ENCODE data around the gene ZMYM3. TPM values are rescaled to one million over a fixed set of nuclear protein-coding genes. Genes with fewer than 3 reads are reported as not detected.

ZMYM3 gene
- total RNA-seq, 1 experiment from 2014 or later, result 32.9 TPM

DNA sequence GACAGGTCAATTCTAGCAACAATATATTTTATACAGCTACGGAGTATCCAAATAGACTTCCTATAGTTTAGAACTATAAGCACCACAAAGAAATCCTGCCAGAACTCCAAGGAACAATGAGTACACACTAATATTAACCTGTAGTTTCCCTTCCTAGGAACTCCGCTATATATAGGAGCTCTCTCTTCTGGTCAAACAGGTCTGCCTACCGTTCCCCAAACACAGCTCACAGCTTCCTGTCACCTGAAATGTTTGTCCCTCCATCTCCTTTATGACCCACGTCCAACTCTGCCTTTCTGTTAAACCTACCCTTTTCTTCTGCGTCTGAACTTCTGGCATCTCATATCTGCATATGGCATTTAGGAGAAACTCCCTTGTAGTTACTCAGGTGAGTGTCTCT, 41.4 kb downstream of the ZMYM3 start:
- no peaks in the 10 kb centered on the region for H3K79me2 ChIP-seq (ENCODE audit: insufficient read depth, low read length)
- H3K4me3 ChIP-seq (replicated peaks in 1 of 2; ENCODE audit: low read depth in 1 of 2, low read length in 2 of 2), result no peak overlapping the region
- H4K20me1 ChIP-seq (ENCODE audit: insufficient read depth), result no peaks in the 10 kb centered on the region
- no peak for DNase-seq (ENCODE audit: low read depth, low spot score)
- ChIA-PET RAD21 (ENCODE audit: low non-redundant PET in 1 of 2, low total read pairs in 2 of 2, uncharacterized antibody in 2 of 2, unreplicated experiment in 2 of 2) (no interaction called here), POLR2A (no interaction called here), CTCF (no interaction called here)
- H3K9me2 ChIP-seq (ENCODE audit: insufficient read depth), result no peaks in the 10 kb centered on the region
- H2AFZ ChIP-seq (ENCODE audit: low read depth, low read length, poor library complexity, severe bottlenecking), result no peak overlapping the region
- no peaks in the 10 kb centered on the region for H3K36me3 ChIP-seq (ENCODE audit: control insufficient read depth in 1 of 2, insufficient read depth in 2 of 2, low read length in 2 of 2)
- ATAC-seq, result no peak
- no peak for TF ChIP-seq SRF (IDR thresholded peaks at IDR 0.05; ENCODE audit: low read depth)
- TF ChIP-seq POLR2A (IDR thresholded peaks at IDR 0.05; ENCODE audit: borderline replicate concordance, extremely low read depth, insufficient read depth, insufficient read length), result no peak
- no peak for TF ChIP-seq JUND (IDR thresholded peaks at IDR 0.05)
- no peak for TF ChIP-seq CEBPB (IDR thresholded peaks at IDR 0.05; ENCODE audit: low read depth)
- no peak for TF ChIP-seq TCF7L2 (IDR thresholded peaks at IDR 0.05; ENCODE audit: borderline replicate concordance, extremely low read depth, insufficient read depth, insufficient read length)
- TF ChIP-seq EZH2 (IDR thresholded peaks at IDR 0.05), result no peak
- TF ChIP-seq SP1 (IDR thresholded peaks at IDR 0.05; ENCODE audit: low read depth), result no peak
- TF ChIP-seq MAX (IDR thresholded peaks at IDR 0.05), result no peak
- TF ChIP-seq RAD21 (IDR thresholded peaks at IDR 0.05; ENCODE audit: low read depth), result no peak
- no peak for TF ChIP-seq ATF3 (IDR thresholded peaks at IDR 0.05)
- TF ChIP-seq EGR1 (IDR thresholded peaks at IDR 0.05; ENCODE audit: low read depth), result no peak
- no peak for TF ChIP-seq YY1 (IDR thresholded peaks at IDR 0.05; ENCODE audit: extremely low read depth, insufficient replicate concordance, low read depth, low read length)
- no peak for TF ChIP-seq CBX3 (IDR thresholded peaks at IDR 0.05; ENCODE audit: low read depth)
- H3K27ac ChIP-seq (ENCODE audit: low read depth, low read length), result no peak overlapping the region
- no peaks in the 10 kb centered on the region for H3K27me3 ChIP-seq (ENCODE audit: insufficient read depth, low read length)
- no peaks in the 10 kb centered on the region for H3K9me3 ChIP-seq (ENCODE audit: control insufficient read depth in 1 of 2, insufficient read depth in 1 of 2, low read depth in 1 of 2, low read length in 2 of 2)
- no peak overlapping the region for H3K4me2 ChIP-seq (ENCODE audit: low read length)
- intact Hi-C loops (cut with micrococcal nuclease), result no loop called here
- no peak overlapping the region for H3K9ac ChIP-seq (ENCODE audit: low read length)
- H3K4me1 ChIP-seq (ENCODE audit: control insufficient read depth in 1 of 2, insufficient read depth in 2 of 2, low read length in 2 of 2), result peaks cover 0 to 3% of the 10 kb centered on the region in 2 experiments; a peak in 1 of 4 replicates
- no TSS peak for BruUV-seq (replicated peaks)

DNA sequence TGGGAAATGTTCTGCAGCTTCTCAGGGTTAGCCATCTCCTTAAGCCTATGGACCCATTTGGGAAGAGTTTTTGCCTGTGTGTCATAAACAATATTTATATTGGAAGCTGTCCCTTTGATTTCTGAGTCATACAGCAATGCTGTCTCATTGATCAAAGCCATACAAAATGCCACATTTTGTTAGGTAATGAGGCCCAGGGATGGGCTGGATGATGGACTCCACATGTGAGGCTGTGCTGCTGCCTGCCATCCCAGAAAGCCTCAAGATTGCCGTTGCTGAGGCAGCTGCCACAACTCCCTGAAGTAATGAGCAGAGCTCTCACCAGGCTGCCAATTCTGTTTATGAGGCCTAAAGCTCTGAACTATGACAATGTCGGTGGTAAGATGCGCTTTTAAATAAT, 43.1 kb downstream of the ZMYM3 start:
- Histone ChIP-seq H3K36me3 (ENCODE audit: control insufficient read depth in 1 of 2, insufficient read depth in 2 of 2, low read length in 2 of 2) (no peaks in the 10 kb centered on the region), H3K4me3 (replicated peaks in 1 of 2; ENCODE audit: low read depth in 1 of 2, low read length in 2 of 2) (no peak overlapping the region), H2AFZ (ENCODE audit: low read depth, low read length, poor library complexity, severe bottlenecking) (no peak overlapping the region), H3K79me2 (ENCODE audit: insufficient read depth, low read length) (no peaks in the 10 kb centered on the region), H3K9me3 (ENCODE audit: control insufficient read depth in 1 of 2, insufficient read depth in 1 of 2, low read depth in 1 of 2, low read length in 2 of 2) (no peaks in the 10 kb centered on the region), H3K9ac (ENCODE audit: low read length) (no peak overlapping the region), H4K20me1 (ENCODE audit: insufficient read depth) (no peaks in the 10 kb centered on the region), H3K27me3 (ENCODE audit: insufficient read depth, low read length) (no peaks in the 10 kb centered on the region), H3K27ac (ENCODE audit: low read depth, low read length) (no peak overlapping the region), H3K9me2 (ENCODE audit: insufficient read depth) (no peaks in the 10 kb centered on the region), H3K4me2 (ENCODE audit: low read length) (no peak overlapping the region), H3K4me1 (ENCODE audit: control insufficient read depth in 1 of 2, insufficient read depth in 2 of 2, low read length in 2 of 2) (peaks cover 0 to 3% of the 10 kb centered on the region in 2 experiments; a peak in 1 of 4 replicates)
- CTCF ChIA-PET, result no interaction called here
- RAD21 ChIA-PET (ENCODE audit: low non-redundant PET in 1 of 2, low total read pairs in 2 of 2, uncharacterized antibody in 2 of 2, unreplicated experiment in 2 of 2), result no interaction called here
- no TSS peak for BruUV-seq (replicated peaks)
- DNase-seq (ENCODE audit: low read depth, low spot score) (no peak), ATAC-seq (no peak)
- TF ChIP-seq SRF (IDR thresholded peaks at IDR 0.05; ENCODE audit: low read depth), result no peak
- TF ChIP-seq MAX (IDR thresholded peaks at IDR 0.05), result no peak
- no peak for TF ChIP-seq EGR1 (IDR thresholded peaks at IDR 0.05; ENCODE audit: low read depth)
- no peak for TF ChIP-seq TCF7L2 (IDR thresholded peaks at IDR 0.05; ENCODE audit: borderline replicate concordance, extremely low read depth, insufficient read depth, insufficient read length)
- TF ChIP-seq CEBPB (IDR thresholded peaks at IDR 0.05; ENCODE audit: low read depth), result no peak
- no peak for TF ChIP-seq ZNF274 (IDR thresholded peaks at IDR 0.05; ENCODE audit: low read depth, low read length)
- no peak for TF ChIP-seq SIN3A (IDR thresholded peaks at IDR 0.05; ENCODE audit: low read depth)
- intact Hi-C loops (cut with micrococcal nuclease), result no loop called here
- POLR2A ChIA-PET, result no interaction called here

All from HCT116 (cell line).